T-helper 1 cell treated with Interleukin-12 subunit alpha and Interleukin-12 subunit beta and Interleukin-4 antibody, amounts not matched to agents 30 μg/mL and 1 μg/mL, for 36 hours (primary cell): ENCODE results near the gene OR2L2.

ENCODE experiments used
- H3K27ac Mint-ChIP-seq: one replicate; pipeline ENCODE4 v1.8.0; 2021; ENCODE audit warnings: mild to moderate bottlenecking, mixed read lengths
- H3K27me3 Mint-ChIP-seq: one replicate; pipeline ENCODE4 v1.8.0; 2021; ENCODE audit warnings: low read depth, mixed read lengths
- H3K36me3 Mint-ChIP-seq: one replicate; pipeline ENCODE4 v1.8.0; 2021; ENCODE audit warnings: low read depth, mixed read lengths
- H3K4me1 Mint-ChIP-seq: one replicate; pipeline ENCODE4 v1.8.0; 2021; ENCODE audit warnings: low read depth, mixed read lengths
- H3K4me3 Mint-ChIP-seq: one replicate; pipeline ENCODE4 v1.8.0; 2021; ENCODE audit warnings: mild to moderate bottlenecking, moderate library complexity, mixed read lengths
- H3K9me3 Mint-ChIP-seq: one replicate; pipeline ENCODE4 v1.8.0; 2021; ENCODE audit warnings: mixed read lengths

The OR2L2 gene, protein sequence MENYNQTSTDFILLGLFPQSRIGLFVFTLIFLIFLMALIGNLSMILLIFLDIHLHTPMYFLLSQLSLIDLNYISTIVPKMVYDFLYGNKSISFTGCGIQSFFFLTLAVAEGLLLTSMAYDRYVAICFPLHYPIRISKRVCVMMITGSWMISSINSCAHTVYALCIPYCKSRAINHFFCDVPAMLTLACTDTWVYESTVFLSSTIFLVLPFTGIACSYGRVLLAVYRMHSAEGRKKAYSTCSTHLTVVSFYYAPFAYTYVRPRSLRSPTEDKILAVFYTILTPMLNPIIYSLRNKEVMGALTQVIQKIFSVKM

GRCh38 chr1:248029770-248030169 lies at the start of gene OR2L2:
Gene OR2L2, plus strand, starts transcription at chr1:248030070. Its CDS starts 8,198 bp downstream, at chr1:248038268.
- H3K27ac Mint-ChIP-seq = no peak within 1 kb of the TSS
- peaks cover 30% of the 10 kb centered on the region for H3K9me3 Mint-ChIP-seq
- no peak within 1 kb of the TSS for H3K4me3 Mint-ChIP-seq
- H3K27me3 Mint-ChIP-seq = no peaks in the 10 kb centered on the region
- no peaks in the 10 kb centered on the region for H3K4me1 Mint-ChIP-seq
- H3K36me3 Mint-ChIP-seq = no peaks in the 10 kb centered on the region

- H3K4me3 Mint-ChIP-seq = no peak overlapping the region
- no peaks in the 10 kb centered on the region for H3K27me3 Mint-ChIP-seq
- no peaks in the 10 kb centered on the region for H3K36me3 Mint-ChIP-seq
- H3K27ac Mint-ChIP-seq = no peak overlapping the region
- H3K9me3 Mint-ChIP-seq = peaks cover 4% of the 10 kb centered on the region
- no peaks in the 10 kb centered on the region for H3K4me1 Mint-ChIP-seq
Observed at GRCh38 chr1:247992986-247993385, 36.9 kb upstream of the OR2L2 start.

DNA sequence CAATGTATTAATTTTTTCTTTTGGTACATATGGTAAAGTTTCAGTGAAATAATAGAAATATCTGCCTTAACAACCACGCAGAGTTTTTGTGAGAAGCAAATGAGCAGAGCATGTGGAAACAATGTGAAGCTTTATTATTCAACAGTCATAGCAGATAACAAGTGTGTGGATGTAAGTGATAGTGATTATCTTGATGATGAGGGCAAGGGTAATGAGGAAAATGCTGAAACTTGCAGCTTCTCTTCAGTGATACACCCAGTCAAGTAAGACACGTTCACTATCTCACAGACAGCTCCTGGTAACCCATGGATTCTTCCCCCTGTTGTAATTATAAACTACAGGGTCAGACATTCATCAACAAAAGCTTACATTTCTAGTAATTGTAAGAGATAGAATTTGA lies 31.1 kb upstream of the OR2L2 start:
- Mint-ChIP-seq H3K9me3 (no peaks in the 10 kb centered on the region), H3K36me3 (no peaks in the 10 kb centered on the region), H3K4me1 (no peaks in the 10 kb centered on the region), H3K4me3 (no peak overlapping the region), H3K27me3 (no peaks in the 10 kb centered on the region), H3K27ac (no peak overlapping the region)

DNA sequence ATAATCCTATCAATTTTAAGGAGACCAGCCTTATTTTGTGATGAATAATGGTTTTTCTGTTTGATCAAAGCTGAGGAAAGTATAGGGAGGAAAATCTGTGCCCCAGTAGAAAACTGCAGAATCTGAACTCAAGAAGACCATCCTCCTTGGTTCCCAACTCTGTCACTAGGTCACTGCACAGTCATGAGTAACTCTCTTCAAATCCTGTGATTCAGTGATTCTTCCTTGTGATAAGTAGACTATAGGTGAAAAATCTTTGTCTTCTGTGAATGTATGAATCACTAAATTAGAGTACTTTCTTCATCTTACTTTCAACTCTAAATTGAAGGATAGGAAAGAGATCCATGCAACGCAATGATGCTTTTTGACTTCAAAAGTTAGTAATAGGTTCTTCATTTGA lies 29.7 kb upstream of the OR2L2 start:
- H3K4me3 Mint-ChIP-seq = no peak overlapping the region
- no peaks in the 10 kb centered on the region for H3K4me1 Mint-ChIP-seq
- no peaks in the 10 kb centered on the region for H3K9me3 Mint-ChIP-seq
- H3K36me3 Mint-ChIP-seq = no peaks in the 10 kb centered on the region
- H3K27ac Mint-ChIP-seq = no peak overlapping the region
- H3K27me3 Mint-ChIP-seq = no peaks in the 10 kb centered on the region

GRCh38 chr1:248007778-248008177 lies 22.1 kb upstream of the OR2L2 start:
- H3K4me1 Mint-ChIP-seq = no peaks in the 10 kb centered on the region
- H3K27ac Mint-ChIP-seq = no peak overlapping the region
- peaks cover 4% of the 10 kb centered on the region for H3K36me3 Mint-ChIP-seq
- H3K4me3 Mint-ChIP-seq = no peak overlapping the region
- no peaks in the 10 kb centered on the region for H3K27me3 Mint-ChIP-seq
- peaks cover 41% of the 10 kb centered on the region for H3K9me3 Mint-ChIP-seq

- H3K27ac Mint-ChIP-seq = no peak overlapping the region
- peaks cover 41% of the 10 kb centered on the region for H3K9me3 Mint-ChIP-seq
- H3K4me3 Mint-ChIP-seq = no peak overlapping the region
- H3K4me1 Mint-ChIP-seq = no peaks in the 10 kb centered on the region
- peaks cover 4% of the 10 kb centered on the region for H3K36me3 Mint-ChIP-seq
- no peaks in the 10 kb centered on the region for H3K27me3 Mint-ChIP-seq
Observed at GRCh38 chr1:248009681-248010080, 20.2 kb upstream of the OR2L2 start.

DNA sequence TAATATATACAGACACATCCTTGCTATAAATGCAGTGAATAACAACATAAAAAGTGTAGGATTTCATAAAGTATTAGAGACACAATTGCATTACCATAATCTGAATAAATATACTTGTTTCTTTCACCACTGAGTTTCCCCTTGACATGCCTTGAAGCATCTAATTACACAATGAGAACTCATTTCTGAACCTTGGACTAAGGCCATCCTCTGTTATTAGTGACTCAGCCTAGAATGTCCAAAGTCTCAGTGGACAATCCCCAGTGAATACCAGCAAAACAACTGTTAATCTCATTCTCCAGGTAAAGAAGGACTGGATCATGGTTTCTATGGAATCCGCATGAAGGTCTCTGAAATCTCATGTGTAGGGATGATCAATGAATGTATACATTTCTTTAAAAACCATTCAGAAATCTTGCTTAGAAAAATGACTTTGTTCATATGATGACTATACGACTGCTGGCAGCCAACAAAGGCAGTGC lies 16.6 kb upstream of the OR2L2 start, which contains the start of gene OR2L5:
TSS of gene OR2L5 (plus strand) at position 432 of the 482 bp plus-strand sequence. CDS start 8,288 bp downstream, outside the sequence.
- no peak within 1 kb of the TSS for H3K27ac Mint-ChIP-seq
- H3K36me3 Mint-ChIP-seq = peaks cover 4% of the 10 kb centered on the region
- no peaks in the 10 kb centered on the region for H3K4me1 Mint-ChIP-seq
- H3K9me3 Mint-ChIP-seq = peaks cover 38% of the 10 kb centered on the region
- no peak within 1 kb of the TSS for H3K4me3 Mint-ChIP-seq
- no peaks in the 10 kb centered on the region for H3K27me3 Mint-ChIP-seq

DNA sequence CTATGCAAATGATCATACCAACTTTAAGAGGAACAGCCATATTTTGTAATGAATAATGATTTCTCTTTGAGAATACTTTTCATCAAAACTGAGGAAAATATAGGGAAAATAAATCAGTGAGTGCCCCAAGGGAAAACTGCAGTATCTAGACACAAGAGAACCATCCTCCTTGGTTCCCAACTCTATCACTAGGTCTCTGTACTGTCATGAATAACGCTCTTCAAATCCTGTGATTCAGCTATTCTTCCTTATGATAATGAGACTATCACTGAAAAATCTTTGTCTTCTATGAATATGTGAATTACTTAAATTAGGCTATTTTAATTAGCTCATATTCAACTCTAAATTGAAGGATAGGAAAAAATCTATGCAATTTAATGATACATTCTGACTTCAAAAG lies 14.1 kb upstream of the OR2L2 start:
- H3K9me3 Mint-ChIP-seq = peaks cover 18% of the 10 kb centered on the region
- H3K4me3 Mint-ChIP-seq = no peak overlapping the region
- H3K27me3 Mint-ChIP-seq = no peaks in the 10 kb centered on the region
- no peaks in the 10 kb centered on the region for H3K4me1 Mint-ChIP-seq
- no peak overlapping the region for H3K27ac Mint-ChIP-seq
- H3K36me3 Mint-ChIP-seq = no peaks in the 10 kb centered on the region

- peaks cover 30% of the 10 kb centered on the region for H3K9me3 Mint-ChIP-seq
- H3K36me3 Mint-ChIP-seq = no peaks in the 10 kb centered on the region
- H3K4me3 Mint-ChIP-seq = no peak overlapping the region
- no peak overlapping the region for H3K27ac Mint-ChIP-seq
- no peaks in the 10 kb centered on the region for H3K4me1 Mint-ChIP-seq
- H3K27me3 Mint-ChIP-seq = no peaks in the 10 kb centered on the region
Observed at GRCh38 chr1:248045209-248045608, 15.3 kb downstream of the OR2L2 start.

DNA sequence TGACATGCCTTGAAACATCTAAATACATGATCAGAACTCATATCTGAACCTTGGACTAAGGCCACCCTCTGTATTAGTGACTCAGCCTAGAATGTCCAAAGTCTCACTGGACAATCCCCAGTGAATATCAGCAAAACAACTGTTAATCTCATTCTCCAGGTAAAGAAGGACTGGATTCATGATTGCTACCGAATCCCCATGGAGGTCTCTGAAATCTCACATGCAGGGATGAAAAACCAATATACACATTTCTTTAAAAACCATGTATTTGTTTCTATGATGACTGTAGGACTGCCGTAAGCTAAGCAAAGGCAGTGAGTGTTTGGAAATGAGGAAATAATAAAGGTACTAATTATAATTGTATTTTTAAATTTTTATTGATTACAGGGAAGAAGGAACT lies 16.7 kb downstream of the OR2L2 start, which contains the start of gene OR2L3:
TSS of gene OR2L3 (plus strand) at position 301 of the 400 bp plus-strand sequence. CDS start 13,846 bp downstream, outside the sequence.
- H3K4me3 Mint-ChIP-seq = no peak within 1 kb of the TSS
- H3K4me1 Mint-ChIP-seq = no peaks in the 10 kb centered on the region
- no peak within 1 kb of the TSS for H3K27ac Mint-ChIP-seq
- peaks cover 27% of the 10 kb centered on the region for H3K9me3 Mint-ChIP-seq
- H3K36me3 Mint-ChIP-seq = no peaks in the 10 kb centered on the region
- H3K27me3 Mint-ChIP-seq = no peaks in the 10 kb centered on the region

- Mint-ChIP-seq H3K9me3 (peaks cover 27% of the 10 kb centered on the region), H3K36me3 (no peaks in the 10 kb centered on the region), H3K27me3 (no peaks in the 10 kb centered on the region), H3K27ac (no peak overlapping the region), H3K4me3 (no peak overlapping the region), H3K4me1 (no peaks in the 10 kb centered on the region)
Observed at GRCh38 chr1:248047008-248047407, 17.1 kb downstream of the OR2L2 start.

DNA sequence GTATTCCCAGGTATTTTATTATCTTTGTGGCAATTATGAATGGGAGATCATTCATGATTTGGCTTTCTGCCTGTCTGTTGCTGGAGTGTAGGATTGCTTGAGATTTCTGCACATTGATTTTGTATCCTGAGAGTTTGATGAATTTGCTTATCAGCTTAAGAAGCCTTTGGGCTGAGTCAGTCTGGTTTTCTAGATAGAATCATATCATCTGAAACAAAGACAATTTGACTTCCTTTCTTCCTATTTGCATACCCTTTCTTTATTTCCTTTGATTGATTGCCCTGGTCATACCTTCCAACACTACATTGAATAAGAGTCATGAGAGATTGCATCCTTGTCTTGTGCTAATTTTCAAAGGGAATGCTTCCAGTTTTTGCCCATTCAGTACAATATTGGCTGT lies 24.8 kb downstream of the OR2L2 start:
- Mint-ChIP-seq H3K36me3 (no peaks in the 10 kb centered on the region), H3K27me3 (no peaks in the 10 kb centered on the region), H3K4me3 (no peak overlapping the region), H3K27ac (no peak overlapping the region), H3K9me3 (peaks cover 5% of the 10 kb centered on the region), H3K4me1 (no peaks in the 10 kb centered on the region)

- H3K4me1 Mint-ChIP-seq = no peaks in the 10 kb centered on the region
- H3K4me3 Mint-ChIP-seq = no peak overlapping the region
- H3K36me3 Mint-ChIP-seq = no peaks in the 10 kb centered on the region
- H3K27ac Mint-ChIP-seq = no peak overlapping the region
- H3K9me3 Mint-ChIP-seq = peaks cover 5% of the 10 kb centered on the region
- H3K27me3 Mint-ChIP-seq = no peaks in the 10 kb centered on the region
Observed at GRCh38 chr1:248055261-248055660, 25.4 kb downstream of the OR2L2 start.

GRCh38 chr1:248065071-248065470 lies 35.2 kb downstream of the OR2L2 start:
- H3K4me3 Mint-ChIP-seq = no peak overlapping the region
- no peaks in the 10 kb centered on the region for H3K4me1 Mint-ChIP-seq
- H3K9me3 Mint-ChIP-seq = peaks cover 17% of the 10 kb centered on the region
- no peaks in the 10 kb centered on the region for H3K36me3 Mint-ChIP-seq
- H3K27ac Mint-ChIP-seq = no peak overlapping the region
- no peaks in the 10 kb centered on the region for H3K27me3 Mint-ChIP-seq

- H3K36me3 Mint-ChIP-seq = no peaks in the 10 kb centered on the region
Observed at GRCh38 chr1:248065604-248066003, 35.7 kb downstream of the OR2L2 start.

More at GRCh38 chr1:248065604-248066003, 35.7 kb downstream of the OR2L2 start:
- Mint-ChIP-seq H3K27ac (no peak overlapping the region), H3K27me3 (no peaks in the 10 kb centered on the region), H3K4me3 (no peak overlapping the region), H3K9me3 (peaks cover 17% of the 10 kb centered on the region), H3K4me1 (no peaks in the 10 kb centered on the region)
